GM20000 (cell line): Measurements from ENCODE around the gene HDAC4.
"Not testable (repeated sequence)": the region's sequence is repeated elsewhere in the genome, so short reads cannot be mapped to it uniquely, and the experiment has no call there.

Experiments used
- DNase-seq: peaks from one replicate; pipeline ENCODE4 v3.0.0; 2012; ENCODE audit warnings: low spot score
- CTCF ChIP-seq: IDR thresholded peaks from 2 replicates; pipeline ENCODE4 v1.5.1; 2012; ENCODE audit warnings: mild to moderate bottlenecking, control low read depth; ENCODE audit errors: extremely low read depth, missing control alignments

The HDAC4 gene

DNA sequence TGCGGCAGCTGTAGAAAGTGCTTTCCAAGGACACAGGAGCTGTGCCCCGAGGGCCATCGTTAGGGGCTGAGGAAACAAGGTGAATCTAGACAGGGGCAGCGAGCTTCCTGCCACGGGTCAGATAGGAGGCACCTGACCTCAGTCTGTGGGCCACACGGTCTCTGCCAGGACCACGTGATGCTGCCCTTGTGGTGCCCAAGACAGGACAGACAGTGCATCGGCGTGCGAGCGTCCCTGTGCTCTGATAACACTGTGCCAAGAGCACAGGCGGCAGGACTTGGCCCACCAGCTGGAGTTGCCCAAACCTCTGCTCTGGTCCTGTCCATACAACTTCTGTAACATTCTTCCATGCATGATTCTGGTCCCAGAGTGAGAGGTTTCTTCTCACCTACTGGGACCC, 327.6 kb downstream of the HDAC4 start:
- TF ChIP-seq CTCF, result no peak
- no peak for DNase-seq

- no peak for TF ChIP-seq CTCF
- no peak for DNase-seq
These were observed 328.0 kb downstream of the HDAC4 start for GRCh38 chr2:239072786-239073185.

- no peak for TF ChIP-seq CTCF
- DNase-seq, result no peak
These were observed 330.4 kb downstream of the HDAC4 start for GRCh38 chr2:239070466-239070865.

GRCh38 chr2:239069362-239070333, 331.2 kb downstream of the HDAC4 start:
- not testable (repeated sequence) for DNase-seq

DNA sequence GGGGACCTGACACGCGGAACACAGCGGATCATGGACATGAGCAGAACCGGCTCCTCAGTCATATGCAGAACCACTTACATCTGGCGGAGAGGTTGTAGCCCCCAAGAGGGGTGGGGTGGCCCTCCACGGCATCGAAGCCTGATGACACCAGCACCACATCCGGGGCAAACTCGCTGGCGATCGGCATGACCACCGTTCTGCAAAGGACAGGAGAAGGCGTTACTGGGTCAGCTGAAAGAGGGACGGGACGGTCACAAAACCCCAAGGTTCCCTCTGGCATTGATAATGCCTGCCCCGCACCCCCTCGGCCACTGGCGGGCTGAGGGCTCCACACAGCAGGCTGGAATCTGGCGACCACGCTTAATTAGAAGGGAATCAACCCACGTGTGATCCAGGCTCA, 332.4 kb downstream of the HDAC4 start:
- TF ChIP-seq CTCF, result no peak
- no peak for DNase-seq

DNA sequence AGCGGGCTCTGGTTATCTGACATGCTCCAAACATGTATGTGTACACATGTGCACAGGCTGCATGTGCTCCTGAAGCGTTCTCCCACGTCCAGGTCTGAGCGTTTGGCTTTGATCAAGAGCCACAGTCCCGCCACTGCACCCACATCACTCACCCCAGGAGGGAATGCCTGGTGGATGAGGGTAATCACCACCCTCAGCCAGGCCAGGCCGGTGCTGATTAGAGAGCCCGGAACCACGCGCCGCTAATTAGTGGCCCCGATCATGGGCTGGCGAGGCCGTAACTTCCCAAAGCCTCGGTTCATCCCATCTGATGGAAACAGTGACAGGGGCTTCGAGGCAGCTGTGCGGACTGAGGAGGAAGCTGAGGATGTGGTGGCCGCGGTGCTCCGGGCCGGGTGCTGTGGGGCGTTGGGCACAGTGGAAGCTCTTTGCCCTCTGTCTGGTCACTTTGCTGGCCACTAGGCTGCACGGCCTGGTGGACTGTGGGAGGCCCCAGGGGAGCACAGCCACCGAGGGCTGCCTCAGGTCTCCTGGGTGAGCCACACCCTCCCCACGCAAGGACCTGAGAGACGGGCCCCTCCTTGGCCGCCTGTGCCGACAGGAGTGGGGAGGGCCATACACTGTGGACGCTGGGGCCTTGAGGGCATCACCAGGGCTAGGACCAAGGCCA, 333.5 kb downstream of the HDAC4 start:
- no peak for TF ChIP-seq CTCF
- DNase-seq, result no peak

- no peak for TF ChIP-seq CTCF
These were observed 334.2 kb downstream of the HDAC4 start for GRCh38 chr2:239066597-239066996.

More at GRCh38 chr2:239066597-239066996, 334.2 kb downstream of the HDAC4 start:
- DNase-seq, result no peak
